ENCODE results near the gene MMD2.
"Not testable (repeated sequence)": the region's sequence is repeated elsewhere in the genome, so short reads cannot be mapped to it uniquely, and the experiment has no call there.

MMD2 gene

GRCh38 chr7:4958477-4959301 lies at the start of gene MMD2:
Gene MMD2, minus strand, starts transcription at chr7:4959187. Its CDS starts 170 bp downstream, at chr7:4959017.
- DNase-seq (ENCODE audit: low read depth), result no peak

GRCh38 chr7:5005066-5005465 lies 46.1 kb upstream of the MMD2 start:
- DNase-seq (ENCODE audit: low read depth), result no peak

DNA sequence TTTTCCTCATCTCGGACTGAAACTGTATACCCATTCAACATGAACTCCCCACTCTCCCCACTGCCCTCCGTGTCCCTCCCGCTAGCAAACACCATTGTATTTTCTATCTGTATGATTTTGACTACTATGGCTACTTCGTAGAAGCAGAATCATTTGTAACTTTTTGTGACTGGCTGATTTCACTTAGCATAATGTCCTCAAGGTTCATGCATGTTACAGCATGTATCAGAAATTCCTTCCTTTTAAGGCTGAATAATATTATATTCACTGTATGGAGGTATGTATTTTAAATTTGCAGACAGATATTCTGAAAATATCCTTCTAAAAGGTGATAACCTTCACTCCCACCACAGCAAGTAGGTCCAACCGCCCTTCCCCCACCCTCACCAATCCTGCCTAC lies 42.9 kb upstream of the MMD2 start:
- no peak for DNase-seq (ENCODE audit: low read depth)

GRCh38 chr7:5001003-5001402 lies 42.0 kb upstream of the MMD2 start:
- no peak for DNase-seq (ENCODE audit: low read depth)

DNA sequence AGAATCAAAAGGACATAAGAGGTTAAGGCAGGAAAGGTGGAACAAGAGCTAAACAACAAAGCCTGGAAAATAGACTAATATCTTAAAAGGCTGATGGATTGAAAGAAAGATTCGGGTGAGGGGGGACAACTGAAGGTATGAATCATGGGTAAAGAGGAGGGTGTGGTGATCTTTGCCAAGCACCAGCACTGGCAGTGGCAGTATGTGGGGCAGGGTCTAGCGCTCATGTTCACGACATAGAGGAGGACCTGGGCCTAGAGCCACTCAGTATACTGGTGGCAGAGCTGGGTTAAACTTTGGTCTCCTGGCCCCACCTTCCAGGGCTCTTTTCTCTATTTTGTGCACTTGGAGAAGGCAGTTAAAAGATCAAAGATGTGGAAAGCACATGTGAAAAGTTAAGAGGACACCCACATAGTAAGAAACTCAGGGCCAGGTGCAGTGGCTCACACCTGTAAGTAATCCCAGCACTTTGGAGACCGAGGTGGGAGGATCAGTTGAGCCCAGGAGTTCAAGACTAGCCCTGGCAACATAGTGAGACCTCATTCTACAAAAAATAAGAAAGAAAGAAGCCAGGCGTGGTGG lies 40.5 kb upstream of the MMD2 start:
- DNase-seq (ENCODE audit: low read depth), result no peak

GRCh38 chr7:4998910-4999309 lies 39.9 kb upstream of the MMD2 start:
- DNase-seq (ENCODE audit: low read depth), result no peak

GRCh38 chr7:4998244-4998643 lies 39.3 kb upstream of the MMD2 start:
- no peak for DNase-seq (ENCODE audit: low read depth)

DNA sequence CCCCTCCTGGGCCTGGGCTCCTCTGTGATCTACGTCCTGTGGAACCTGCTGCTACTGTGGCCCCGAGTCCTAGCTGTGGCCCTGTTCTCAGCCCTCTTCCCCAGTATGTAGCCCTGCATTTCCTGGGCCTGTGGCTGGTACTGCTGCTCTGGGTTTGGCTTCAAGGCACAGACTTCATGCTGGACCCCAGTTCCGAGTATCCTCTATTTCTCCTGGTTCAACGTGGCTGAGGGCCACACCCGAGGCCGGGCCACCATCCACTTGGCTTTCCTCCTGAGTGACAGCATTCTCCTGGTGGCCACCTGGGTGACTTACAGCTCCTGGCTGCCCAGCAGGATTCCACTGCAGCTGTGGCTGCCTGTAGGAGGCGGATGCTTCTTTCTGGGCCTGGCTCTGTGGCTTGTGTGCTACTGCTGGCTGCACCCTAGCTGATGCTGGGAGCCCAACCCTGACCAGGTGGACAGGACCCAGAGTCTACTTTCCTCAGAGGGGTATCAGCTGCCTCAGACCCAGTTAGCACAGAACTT lies 37.8 kb upstream of the MMD2 start:
- no peak for DNase-seq (ENCODE audit: low read depth)

- DNase-seq (ENCODE audit: low read depth), result no peak
These were observed 36.5 kb upstream of the MMD2 start for GRCh38 chr7:4995429-4995969.

DNA sequence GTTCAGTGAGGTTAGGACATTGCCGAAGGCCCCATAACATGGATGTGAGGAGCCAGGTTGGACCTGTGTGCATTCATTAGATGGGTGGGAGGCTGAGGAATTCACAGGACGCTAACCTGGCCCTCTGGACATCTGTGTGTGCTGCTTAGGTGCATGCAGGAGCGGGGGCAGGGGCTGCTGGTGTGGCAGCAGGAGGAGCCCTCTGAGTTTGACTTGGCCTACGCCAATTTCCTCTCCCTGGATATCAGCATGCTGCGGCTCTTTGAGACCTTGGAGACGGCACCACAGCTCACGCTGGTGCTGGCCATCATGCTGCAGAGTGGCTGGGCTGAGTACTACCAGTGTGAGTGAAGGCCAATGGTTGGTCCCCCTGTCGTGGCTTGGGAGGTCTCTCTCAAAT lies 34.5 kb upstream of the MMD2 start:
- no peak for DNase-seq (ENCODE audit: low read depth)

GRCh38 chr7:4982741-4983140 lies 23.8 kb upstream of the MMD2 start:
- not testable (repeated sequence) for DNase-seq (ENCODE audit: low read depth)

GRCh38 chr7:4981295-4981890 lies 22.4 kb upstream of the MMD2 start:
- not testable (repeated sequence) for DNase-seq (ENCODE audit: low read depth)

DNA sequence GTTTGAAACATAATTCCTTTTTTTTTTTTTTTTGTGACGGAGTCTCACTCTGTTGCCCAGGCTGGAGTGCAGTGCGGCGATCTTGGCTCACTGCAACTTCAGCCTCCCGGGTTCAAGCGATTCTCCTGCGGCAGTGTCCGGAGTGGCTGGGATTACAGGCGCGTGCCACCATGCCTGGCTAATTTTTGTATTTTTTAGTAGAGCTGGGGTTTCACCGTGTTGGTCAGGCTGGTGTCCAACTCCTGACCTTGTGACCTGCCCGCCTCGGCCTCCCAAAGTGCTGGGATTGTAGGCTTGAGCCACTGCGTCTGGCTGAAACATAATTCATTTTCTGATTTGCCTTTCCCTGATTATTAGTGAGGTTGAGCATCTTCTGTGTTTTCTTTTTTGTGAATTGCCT lies 16.6 kb upstream of the MMD2 start:
- not testable (repeated sequence) for DNase-seq (ENCODE audit: low read depth)

DNA sequence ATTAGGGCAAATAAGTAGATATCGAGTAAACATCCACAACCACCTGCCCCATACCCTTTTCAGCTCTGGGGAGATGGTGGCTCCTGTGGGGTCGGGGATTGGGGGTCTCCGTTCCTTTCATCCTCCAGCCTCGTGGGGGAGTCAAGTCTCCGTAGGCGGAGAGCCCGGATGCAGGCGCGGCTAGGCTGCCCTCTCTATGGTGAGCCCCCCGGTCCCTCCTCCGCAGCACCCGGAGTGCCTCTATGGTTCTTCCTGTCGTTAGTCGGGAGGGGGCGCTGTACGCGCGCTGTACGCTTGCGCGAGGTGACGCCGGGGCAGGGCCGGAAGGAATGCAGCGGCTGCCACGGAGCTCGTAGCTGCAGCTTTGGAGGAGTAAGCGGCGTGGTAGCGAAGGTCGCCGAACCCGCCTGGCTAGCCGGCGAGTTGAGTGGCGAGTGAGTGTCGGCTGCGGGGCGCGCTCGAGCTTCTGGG lies 14.8 kb upstream of the MMD2 start:
- DNase-seq (ENCODE audit: low read depth), result peak; percentile 83

DNA sequence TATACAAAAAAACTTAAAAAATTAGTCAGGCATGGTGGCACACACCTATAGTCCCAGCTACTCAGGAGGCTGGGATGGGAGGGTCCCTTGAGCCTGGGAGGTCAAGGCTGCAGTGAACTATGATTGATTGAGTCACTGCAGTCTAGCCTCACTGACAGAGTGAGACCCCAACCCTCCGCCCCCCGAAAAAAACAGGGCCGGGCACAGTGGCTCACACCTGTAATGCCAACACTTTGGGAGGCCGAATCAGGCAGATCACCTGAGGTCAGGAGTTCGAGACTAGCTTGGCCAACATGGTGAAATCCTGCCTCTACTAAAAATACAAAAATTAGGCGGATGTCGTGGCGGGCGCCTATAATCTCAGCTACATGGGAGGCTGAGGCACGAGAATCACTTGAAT lies 13.5 kb upstream of the MMD2 start:
- DNase-seq (ENCODE audit: low read depth), result not testable (repeated sequence)

- DNase-seq (ENCODE audit: low read depth), result no peak
These were observed 6.5 kb upstream of the MMD2 start for GRCh38 chr7:4965295-4966022.

- no peak for DNase-seq (ENCODE audit: low read depth)
These were observed 5.5 kb upstream of the MMD2 start for GRCh38 chr7:4964506-4964905.

GRCh38 chr7:4962872-4963775 lies 4.1 kb upstream of the MMD2 start:
- DNase-seq (ENCODE audit: low read depth), result no peak

GRCh38 chr7:4960363-4960762 lies 1.4 kb upstream of the MMD2 start:
- no peak for DNase-seq (ENCODE audit: low read depth)

DNA sequence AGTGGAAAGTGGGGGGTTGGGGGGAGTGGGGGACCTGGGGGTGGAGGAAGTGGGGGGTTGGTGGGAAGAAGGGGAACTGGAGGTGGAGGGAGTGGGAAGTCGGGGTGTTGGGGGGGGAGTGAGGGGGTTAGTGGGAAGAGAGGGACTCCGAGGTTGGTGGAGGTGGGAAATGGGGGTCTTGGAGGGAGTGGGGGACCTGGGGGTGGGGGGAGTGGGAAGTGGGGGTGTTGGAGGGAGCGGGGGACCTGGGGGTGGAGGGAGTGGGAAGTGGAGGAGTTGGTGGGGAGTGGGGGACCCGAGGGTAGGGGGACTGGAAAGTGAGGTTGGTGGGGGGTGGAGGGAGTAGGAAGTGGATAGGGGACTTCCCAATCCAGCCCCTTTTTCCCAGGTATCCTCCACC lies 906 bp upstream of the MMD2 start:
- DNase-seq (ENCODE audit: low read depth), result no peak

DNA sequence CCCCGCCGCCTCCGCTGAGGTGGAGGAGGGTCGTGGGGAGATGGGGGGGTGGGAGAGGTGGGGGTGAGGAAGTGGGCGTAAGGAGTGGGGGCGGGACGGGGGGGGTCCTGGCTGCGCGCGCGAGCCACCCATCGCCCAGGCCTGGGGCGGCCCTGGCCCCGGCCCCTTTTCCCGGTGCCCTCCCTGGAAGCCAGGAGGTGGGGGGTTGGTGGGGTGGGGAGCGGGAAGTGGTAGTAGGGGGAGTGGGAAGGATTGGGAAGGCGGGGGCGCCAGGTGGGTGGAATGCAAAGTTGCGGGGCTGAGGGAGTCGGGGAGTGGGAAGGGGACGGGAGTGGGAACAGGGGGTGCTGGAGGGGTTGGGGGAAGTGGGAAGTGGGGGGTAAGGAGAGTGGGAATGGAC lies 319 bp upstream of the MMD2 start:
- DNase-seq (ENCODE audit: low read depth), result no peak

All from stimulated activated CD8-positive, alpha-beta memory T cell treated with anti-CD3 and anti-CD28 coated beads, Interleukin-15, amount 100 ng/mL, for 1 hour (primary cell).